ENCODE results near the gene CHERP. TPM values are rescaled to one million over a fixed set of nuclear protein-coding genes. Genes with fewer than 3 reads are reported as not detected.
"Not testable (repeated sequence)": the region's sequence is repeated elsewhere in the genome, so short reads cannot be mapped to it uniquely, and the experiment has no call there.

CHERP gene
- total RNA-seq, 2 donors from 2014 or later, result 4.3 to 8.0 TPM

- Histone ChIP-seq H3K4me1 (peaks cover 0 to 11% of the 10 kb centered on the region in 2 donors), H3K27me3 (no peaks in the 10 kb centered on the region), H3K4me3 (peak within 1 kb of the TSS; percentile 67 to 74), H3K27ac (peak within 1 kb of the TSS; percentile 83 to 86), H3K9me3 (no peaks in the 10 kb centered on the region), H3K36me3 (no peaks in the 10 kb centered on the region)
- DNase-seq (ENCODE audit: low spot score), result peak; percentile 99
- peak in 1 of 2 donors; percentile 50 for TF ChIP-seq CTCF (IDR thresholded peaks at IDR 0.05)
Measured at GRCh38 chr19:16495982-16496612, 46.1 kb downstream of the CHERP start, which contains the start of the genes C19orf44 and CALR3. Gene C19orf44 (plus strand): TSS chr19:16496394. CDS start chr19:16500793, 4,399 bp downstream. Gene CALR3 (minus strand): TSS chr19:16496167. CDS start chr19:16496129, 38 bp downstream.

GRCh38 chr19:16486476-16486875, 55.8 kb downstream of the CHERP start:
- H3K9me3 ChIP-seq; H3K27me3 ChIP-seq; H3K4me3 ChIP-seq; H3K27ac ChIP-seq; DNase-seq (ENCODE audit: low spot score); H3K36me3 ChIP-seq: not testable (repeated sequence)
- peaks cover 0 to 11% of the 10 kb centered on the region in 2 donors for H3K4me1 ChIP-seq

GRCh38 chr19:16482745-16483144, 59.5 kb downstream of the CHERP start:
- Histone ChIP-seq H3K27me3 (no peaks in the 10 kb centered on the region), H3K9me3 (no peaks in the 10 kb centered on the region), H3K4me1 (no peaks in the 10 kb centered on the region), H3K27ac (no peak overlapping the region), H3K36me3 (no peaks in the 10 kb centered on the region), H3K4me3 (no peak overlapping the region)
- no peak for TF ChIP-seq CTCF (IDR thresholded peaks at IDR 0.05)
- no peak for DNase-seq (ENCODE audit: low spot score)

- no peak overlapping the region for H3K4me3 ChIP-seq
Measured at GRCh38 chr19:16477311-16477710, 64.9 kb downstream of the CHERP start.

GRCh38 chr19:16476401-16476800, 65.8 kb downstream of the CHERP start:
- H3K27ac ChIP-seq, result no peak overlapping the region
- H3K4me3 ChIP-seq, result no peak overlapping the region
- H3K27me3 ChIP-seq, result no peaks in the 10 kb centered on the region
- peaks cover 0 to 3% of the 10 kb centered on the region in 2 donors for H3K9me3 ChIP-seq
- H3K4me1 ChIP-seq, result peaks cover 0 to 6% of the 10 kb centered on the region in 2 donors
- TF ChIP-seq CTCF (IDR thresholded peaks at IDR 0.05), result no peak
- DNase-seq (ENCODE audit: low spot score), result no peak
- H3K36me3 ChIP-seq, result no peaks in the 10 kb centered on the region

More at GRCh38 chr19:16477311-16477710, 64.9 kb downstream of the CHERP start:
- no peaks in the 10 kb centered on the region for H3K36me3 ChIP-seq
- no peak for TF ChIP-seq CTCF (IDR thresholded peaks at IDR 0.05)
- no peak for DNase-seq (ENCODE audit: low spot score)
- H3K27me3 ChIP-seq, result no peaks in the 10 kb centered on the region
- peaks cover 0 to 3% of the 10 kb centered on the region in 2 donors for H3K9me3 ChIP-seq
- peaks cover 0 to 4% of the 10 kb centered on the region in 2 donors for H3K4me1 ChIP-seq
- H3K27ac ChIP-seq, result no peak overlapping the region

GRCh38 chr19:16473875-16474392, 68.3 kb downstream of the CHERP start:
- Histone ChIP-seq H3K4me3 (no peak overlapping the region), H3K9me3 (peaks cover 0 to 3% of the 10 kb centered on the region in 2 donors), H3K4me1 (peaks cover 0 to 29% of the 10 kb centered on the region in 2 donors), H3K36me3 (no peaks in the 10 kb centered on the region), H3K27me3 (no peaks in the 10 kb centered on the region), H3K27ac (no peak overlapping the region)
- DNase-seq (ENCODE audit: low spot score), result no peak
- no peak for TF ChIP-seq CTCF (IDR thresholded peaks at IDR 0.05)
